ENCODE results near the gene HOXD8. TPM values are rescaled to one million over a fixed set of nuclear protein-coding genes. Genes with fewer than 3 reads are reported as not detected.

The HOXD8 gene
- total RNA-seq, 4 donors from 2014 or later: 12.6 to 19.5 (median 16.7) TPM

DNA sequence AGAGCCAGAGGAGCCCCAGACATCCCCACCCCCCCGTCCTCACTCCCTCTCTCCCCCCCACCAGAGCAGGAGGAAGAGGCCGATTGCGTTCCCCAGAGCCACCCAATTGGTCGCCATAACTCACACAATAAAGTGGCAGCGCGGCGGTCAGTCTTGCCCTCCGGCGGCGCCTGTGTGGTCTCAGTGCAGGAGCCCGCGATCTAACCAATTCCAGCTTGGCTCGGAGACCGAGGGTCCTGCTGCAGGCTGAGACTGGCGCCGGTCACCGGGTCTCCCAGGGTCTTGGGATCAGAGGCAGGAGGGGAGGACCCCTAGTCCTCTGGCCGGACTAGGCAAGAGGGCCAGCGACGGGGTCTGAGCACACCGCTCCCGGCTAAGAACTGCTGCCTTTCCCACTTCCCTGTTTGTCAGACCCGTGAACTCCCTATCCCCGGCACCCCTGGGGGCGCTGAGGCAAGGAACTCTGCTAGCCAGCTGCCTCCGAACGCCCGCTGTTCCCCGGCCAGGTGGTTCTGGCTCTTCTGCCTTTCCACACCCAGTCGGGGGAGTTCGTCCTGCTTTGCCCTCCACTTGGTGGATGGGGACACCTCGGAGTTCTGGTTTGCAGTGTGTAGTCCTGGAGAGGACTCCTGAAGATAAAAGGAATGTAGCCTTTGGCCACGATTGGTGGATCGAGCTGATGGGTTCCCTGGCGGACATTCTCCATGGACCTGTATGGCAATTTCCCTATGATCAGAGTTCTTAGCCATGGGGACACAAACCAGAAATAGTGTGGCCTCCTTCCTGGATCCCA lies 30.9 kb upstream of the HOXD8 start:
- TF ChIP-seq CTCF (IDR thresholded peaks at IDR 0.05): no peak
- TF ChIP-seq EP300 (IDR thresholded peaks at IDR 0.05): no peak
- no peak for TF ChIP-seq POLR2A (IDR thresholded peaks at IDR 0.05)
- Histone ChIP-seq H3K4me1 (peaks cover 0 to 45% (median 5%) of the 10 kb centered on the region in 4 donors), H3K27ac (no peak overlapping the region), H3K4me3 (no peak overlapping the region), H3K36me3 (no peaks in the 10 kb centered on the region), H3K9me3 (no peaks in the 10 kb centered on the region), H3K27me3 (peaks cover 7 to 100% of the 10 kb centered on the region in 2 donors)
- WGBS, 2 donors: 6 to 11% methylated on average over 18 to 21 of the region's 35 CpGs
- DNase-seq (ENCODE audit: low spot score in 2 of 2): no peak

DNA sequence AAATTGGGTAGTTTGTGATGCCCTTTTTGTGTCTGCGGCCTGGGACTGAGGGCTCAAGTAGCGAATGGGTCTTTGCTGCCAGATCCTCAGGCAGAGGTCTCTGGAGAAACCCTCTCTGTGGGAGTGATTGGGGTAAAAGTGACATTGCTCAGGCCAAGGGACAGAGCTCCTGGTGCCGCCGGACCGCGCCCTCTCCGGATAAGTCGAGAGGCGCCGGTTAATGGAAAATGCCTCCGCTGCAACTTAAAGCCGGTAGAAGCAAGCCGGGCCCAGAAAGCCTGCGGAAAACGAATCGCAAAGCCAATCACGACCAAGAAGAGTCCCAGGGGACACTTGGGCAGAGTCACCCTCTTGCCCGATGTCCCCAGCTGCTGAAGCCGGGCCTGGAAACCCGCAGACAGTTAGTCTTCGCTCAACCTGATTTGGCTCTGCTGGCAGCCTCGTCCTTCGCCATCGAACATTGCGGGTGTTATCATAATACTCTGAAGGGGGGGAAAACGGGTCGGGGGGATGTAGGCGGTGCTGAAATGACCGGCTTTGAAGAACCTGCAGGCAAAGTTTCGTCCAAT lies 30.3 kb upstream of the HOXD8 start:
- Histone ChIP-seq H3K9me3 (no peaks in the 10 kb centered on the region), H3K4me1 (peaks cover 0 to 50% (median 7%) of the 10 kb centered on the region in 4 donors), H3K36me3 (no peaks in the 10 kb centered on the region), H3K27me3 (peaks cover 5 to 100% of the 10 kb centered on the region in 2 donors), H3K4me3 (no peak overlapping the region), H3K27ac (no peak overlapping the region)
- DNase-seq (ENCODE audit: low spot score in 2 of 2): no peak
- TF ChIP-seq POLR2A (IDR thresholded peaks at IDR 0.05) (no peak), CTCF (IDR thresholded peaks at IDR 0.05) (no peak), EP300 (IDR thresholded peaks at IDR 0.05) (no peak)
- 10 to 16% methylated on average over 21 to 30 of the region's 30 CpGs for WGBS, 2 donors

DNA sequence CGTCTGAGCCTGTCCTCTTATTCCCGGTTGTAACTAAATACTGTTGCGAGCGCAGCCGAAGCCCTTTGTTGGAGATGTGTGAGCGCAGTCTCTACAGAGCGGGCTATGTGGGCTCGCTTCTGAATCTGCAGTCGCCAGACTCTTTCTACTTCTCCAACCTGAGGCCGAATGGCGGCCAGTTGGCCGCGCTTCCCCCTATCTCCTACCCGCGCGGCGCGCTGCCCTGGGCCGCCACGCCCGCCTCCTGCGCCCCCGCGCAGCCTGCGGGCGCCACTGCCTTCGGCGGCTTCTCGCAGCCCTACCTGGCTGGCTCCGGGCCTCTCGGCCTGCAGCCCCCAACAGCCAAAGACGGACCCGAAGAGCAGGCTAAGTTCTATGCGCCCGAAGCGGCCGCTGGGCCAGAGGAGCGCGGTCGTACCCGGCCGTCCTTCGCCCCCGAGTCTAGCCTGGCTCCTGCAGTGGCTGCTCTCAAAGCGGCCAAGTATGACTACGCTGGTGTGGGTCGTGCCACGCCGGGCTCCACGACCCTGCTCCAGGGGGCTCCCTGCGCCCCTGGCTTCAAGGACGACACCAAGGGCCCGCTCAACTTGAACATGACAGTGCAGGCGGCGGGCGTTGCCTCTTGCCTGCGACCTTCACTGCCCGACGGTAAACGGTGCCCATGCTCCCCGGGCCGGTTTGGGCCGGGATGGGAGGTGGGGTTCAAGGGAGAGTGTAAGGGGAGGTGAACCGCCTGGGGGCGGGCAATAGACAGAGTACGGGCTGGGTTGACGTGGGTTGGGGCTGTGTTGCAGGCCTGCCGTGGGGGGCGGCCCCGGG lies 29.6 kb upstream of the HOXD8 start, which contains the start of gene HOXD12:
Gene HOXD12, plus strand, starts transcription at position 68 of the 819 bp plus-strand sequence. Its CDS starts 7 bp downstream, at position 75.
- H3K36me3 ChIP-seq: no peaks in the 10 kb centered on the region
- 6 to 10% methylated on average over 59 to 60 of the region's 70 CpGs for WGBS, 2 donors
- no peak within 1 kb of the TSS for H3K27ac ChIP-seq
- DNase-seq (ENCODE audit: low spot score in 2 of 2): no peak
- H3K4me1 ChIP-seq: peaks cover 0 to 56% (median 14%) of the 10 kb centered on the region in 4 donors
- peaks cover 10 to 100% of the 10 kb centered on the region in 2 donors for H3K27me3 ChIP-seq
- no peaks in the 10 kb centered on the region for H3K9me3 ChIP-seq
- no peak within 1 kb of the TSS for H3K4me3 ChIP-seq
- TF ChIP-seq CTCF (IDR thresholded peaks at IDR 0.05) (no peak), POLR2A (IDR thresholded peaks at IDR 0.05) (no peak), EP300 (IDR thresholded peaks at IDR 0.05) (no peak)

- H3K27ac ChIP-seq: no peak overlapping the region
- no peak for TF ChIP-seq EP300 (IDR thresholded peaks at IDR 0.05)
- TF ChIP-seq POLR2A (IDR thresholded peaks at IDR 0.05): no peak
- TF ChIP-seq CTCF (IDR thresholded peaks at IDR 0.05): no peak
- WGBS, 2 donors: 20 to 30% methylated on average over 27 to 28 of the region's 28 CpGs
- H3K9me3 ChIP-seq: no peaks in the 10 kb centered on the region
- H3K4me3 ChIP-seq: no peak overlapping the region
- DNase-seq (ENCODE audit: low spot score in 2 of 2): no peak
- peaks cover 10 to 100% of the 10 kb centered on the region in 2 donors for H3K27me3 ChIP-seq
- H3K4me1 ChIP-seq: peaks cover 0 to 62% (median 14%) of the 10 kb centered on the region in 4 donors
- H3K36me3 ChIP-seq: no peaks in the 10 kb centered on the region
Measured at GRCh38 chr2:176100547-176101140, 28.9 kb upstream of the HOXD8 start.
